ENCODE measurements around the gene MARVELD1. TPM values are rescaled to one million over a fixed set of nuclear protein-coding genes. Genes with fewer than 3 reads are reported as not detected.

Gene MARVELD1
- total RNA-seq, 1 donor from 2014 or later = 39.0 TPM

DNA sequence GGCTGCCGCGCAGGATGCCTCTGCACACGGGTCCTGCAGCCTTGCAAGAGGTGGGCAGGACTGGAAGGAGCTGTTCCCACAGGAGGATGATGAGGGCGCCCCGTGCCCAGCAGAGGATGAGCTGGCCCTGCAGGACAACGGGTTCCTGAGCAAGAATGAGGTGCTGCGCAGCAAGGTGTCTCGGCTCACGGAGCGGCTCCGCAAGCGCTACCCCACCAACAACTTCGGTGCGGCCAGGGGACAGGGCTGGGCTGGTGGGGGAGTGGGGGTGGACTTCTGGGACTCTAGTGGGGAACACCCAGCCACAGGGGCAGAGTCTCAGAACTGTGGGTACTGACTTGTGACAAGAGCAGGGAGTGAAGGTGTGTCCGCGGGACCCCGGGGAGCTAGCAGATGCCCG, 39.4 kb downstream of the MARVELD1 start:
- no peak for DNase-seq (ENCODE audit: extremely low read depth, low read depth, low spot score)

DNA sequence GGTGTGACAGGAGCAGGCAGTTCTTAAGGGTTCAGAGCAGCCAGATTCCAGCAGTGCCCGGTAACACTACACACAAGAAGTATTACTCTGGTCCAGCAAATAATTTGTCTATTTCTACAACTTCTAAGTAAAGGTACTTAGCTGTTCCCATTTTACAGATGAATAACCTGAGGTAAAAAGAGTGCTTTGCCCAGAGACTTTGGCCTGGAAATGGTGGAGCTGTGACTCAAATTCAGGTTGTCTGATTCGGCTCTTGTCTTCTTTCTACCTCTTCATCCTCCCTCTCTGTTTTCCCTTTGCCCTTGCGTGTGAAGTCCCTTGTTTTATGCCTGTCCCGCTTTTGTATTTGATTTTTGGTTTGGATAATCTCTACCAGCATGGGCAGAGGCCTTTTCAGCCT, 41.2 kb downstream of the MARVELD1 start:
- DNase-seq (ENCODE audit: extremely low read depth, low read depth, low spot score) = no peak

GRCh38 chr10:97755718-97756117, 42.2 kb downstream of the MARVELD1 start:
- no peak for DNase-seq (ENCODE audit: extremely low read depth, low read depth, low spot score)

DNA sequence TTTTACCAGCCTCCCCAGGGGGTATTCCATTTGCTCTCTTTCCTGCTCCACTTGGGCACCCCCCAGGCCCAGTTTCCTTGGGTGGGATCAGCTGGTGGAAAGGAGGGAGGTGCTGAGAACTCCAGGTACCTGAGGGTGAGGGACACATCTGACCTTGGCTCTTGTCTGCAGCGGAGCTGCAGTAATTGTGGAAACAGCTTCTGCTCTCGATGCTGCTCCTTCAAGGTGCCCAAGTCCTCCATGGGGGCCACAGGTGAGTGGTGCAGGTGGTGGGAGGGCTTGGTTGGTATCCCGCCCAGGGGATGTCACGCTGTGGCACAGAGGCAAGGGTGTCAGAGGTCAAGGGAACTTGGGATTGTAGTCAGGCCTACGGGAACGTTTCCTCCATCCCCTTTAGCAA, 43.9 kb downstream of the MARVELD1 start:
- DNase-seq (ENCODE audit: extremely low read depth, low read depth, low spot score) = no peak

- DNase-seq (ENCODE audit: extremely low read depth, low read depth, low spot score) = no peak
These were observed 45.8 kb downstream of the MARVELD1 start for GRCh38 chr10:97759158-97759887.

DNA sequence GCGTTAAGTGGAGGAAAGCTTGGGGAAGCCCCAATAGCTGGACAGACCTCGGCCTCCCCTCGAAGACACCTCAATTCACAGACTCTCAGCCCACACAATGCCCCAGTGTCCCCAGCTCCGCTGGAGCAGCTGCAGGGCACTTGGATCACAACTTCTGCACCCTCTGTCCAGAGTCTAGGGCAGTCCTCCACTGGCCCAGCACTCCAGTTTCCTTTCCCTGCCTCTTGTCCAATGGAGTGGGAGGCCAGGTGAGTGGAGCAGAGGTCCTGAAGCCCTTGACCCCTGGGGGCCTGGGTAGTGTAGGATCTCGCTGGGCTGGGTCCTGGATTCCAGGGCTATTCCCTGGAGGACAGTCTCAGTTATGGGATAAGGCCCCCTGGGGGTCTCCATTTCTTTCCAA, 46.4 kb downstream of the MARVELD1 start:
- DNase-seq (ENCODE audit: extremely low read depth, low read depth, low spot score) = no peak

DNA sequence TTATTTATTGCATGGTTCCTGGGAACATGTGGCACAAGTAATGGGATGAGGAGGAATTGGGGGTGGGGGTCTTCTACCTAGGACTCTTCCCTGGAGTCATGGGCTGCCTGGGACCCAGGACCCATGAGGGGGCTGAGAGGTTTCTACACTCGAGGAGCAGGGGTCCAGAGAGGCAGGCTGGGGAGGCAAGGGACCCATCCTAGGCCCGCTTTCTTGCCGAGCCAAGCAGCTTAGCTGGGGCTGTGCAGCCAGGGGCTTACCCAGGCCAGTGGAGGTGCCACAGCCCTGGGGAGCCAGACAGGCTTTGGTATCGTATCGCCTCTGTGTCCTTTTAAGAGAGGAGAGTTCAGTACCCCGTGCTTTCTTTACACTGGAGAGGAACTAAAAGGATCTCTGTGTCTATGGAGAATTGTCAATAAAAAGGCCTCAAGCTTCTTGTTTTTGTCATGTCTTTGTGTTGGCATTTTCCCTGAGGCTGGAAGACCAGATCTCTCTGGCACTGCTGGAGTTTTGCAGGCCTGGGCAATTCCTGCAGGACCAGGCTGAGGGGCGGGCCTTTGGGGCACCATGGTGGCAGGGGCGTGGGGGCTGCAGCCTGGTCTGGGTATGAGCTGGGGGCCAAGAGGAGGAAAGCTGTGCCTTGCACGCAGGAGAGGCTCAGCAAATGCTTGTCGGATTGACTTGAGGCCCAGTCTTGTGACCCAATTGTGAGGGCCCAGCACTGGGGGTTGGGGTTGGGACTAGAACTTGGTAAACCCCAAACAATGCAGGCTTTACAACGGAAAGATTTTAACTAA, 47.1 kb downstream of the MARVELD1 start:
- no peak for DNase-seq (ENCODE audit: extremely low read depth, low read depth, low spot score)

DNA sequence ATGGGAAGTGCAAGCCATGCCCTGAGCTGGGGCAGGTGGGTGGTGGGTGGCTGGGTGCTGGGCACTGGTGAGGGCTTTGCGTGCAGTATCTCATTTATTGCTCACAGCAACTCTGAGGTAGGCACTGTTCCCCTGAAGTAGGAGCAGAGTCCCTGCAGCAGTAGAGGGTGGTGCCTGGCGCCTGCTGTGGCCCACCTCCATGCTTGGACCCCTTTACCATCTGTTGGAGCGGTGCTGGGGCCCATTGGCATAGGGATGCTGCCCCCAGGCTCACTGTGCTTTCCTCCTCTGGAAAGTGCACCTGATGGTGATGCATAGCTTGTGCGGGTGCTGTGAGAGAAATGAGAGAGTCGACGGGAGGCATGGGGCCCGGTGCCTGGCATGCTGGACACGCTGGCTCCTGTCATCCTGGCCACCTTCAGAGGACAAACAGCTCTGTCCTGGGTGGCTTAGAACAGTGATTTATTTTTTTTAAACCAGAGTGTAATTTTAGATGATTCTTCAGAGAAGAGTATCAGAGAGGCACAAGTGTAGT, 47.9 kb downstream of the MARVELD1 start:
- no peak for DNase-seq (ENCODE audit: extremely low read depth, low read depth, low spot score)

GRCh38 chr10:97762056-97762455, 48.5 kb downstream of the MARVELD1 start:
- no peak for DNase-seq (ENCODE audit: extremely low read depth, low read depth, low spot score)

- no peak for DNase-seq (ENCODE audit: extremely low read depth, low read depth, low spot score)
These were observed 49.3 kb downstream of the MARVELD1 start for GRCh38 chr10:97762816-97763215.

DNA sequence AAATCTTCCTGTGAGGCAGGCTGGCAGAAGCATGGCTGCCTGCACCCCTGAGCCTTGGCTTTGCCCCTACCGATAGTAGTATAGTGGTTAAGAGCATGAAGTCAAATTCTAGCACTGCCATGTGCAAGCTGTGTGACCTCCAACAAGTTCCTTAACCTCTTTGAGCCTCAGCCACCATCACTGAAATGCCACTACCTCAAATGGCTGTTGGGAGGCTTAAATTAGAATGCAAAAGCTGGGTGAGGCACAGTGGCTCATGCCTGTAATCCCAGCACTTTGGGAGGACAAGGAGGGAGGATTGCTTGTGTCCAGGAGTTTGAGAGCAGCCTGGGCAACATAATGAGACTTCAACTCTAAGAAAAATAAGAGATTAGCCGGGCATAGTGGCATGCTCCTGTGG, 49.9 kb downstream of the MARVELD1 start:
- no peak for DNase-seq (ENCODE audit: extremely low read depth, low read depth, low spot score)

- DNase-seq (ENCODE audit: extremely low read depth, low read depth, low spot score) = no peak
These were observed 50.4 kb downstream of the MARVELD1 start for GRCh38 chr10:97763947-97764346.

DNA sequence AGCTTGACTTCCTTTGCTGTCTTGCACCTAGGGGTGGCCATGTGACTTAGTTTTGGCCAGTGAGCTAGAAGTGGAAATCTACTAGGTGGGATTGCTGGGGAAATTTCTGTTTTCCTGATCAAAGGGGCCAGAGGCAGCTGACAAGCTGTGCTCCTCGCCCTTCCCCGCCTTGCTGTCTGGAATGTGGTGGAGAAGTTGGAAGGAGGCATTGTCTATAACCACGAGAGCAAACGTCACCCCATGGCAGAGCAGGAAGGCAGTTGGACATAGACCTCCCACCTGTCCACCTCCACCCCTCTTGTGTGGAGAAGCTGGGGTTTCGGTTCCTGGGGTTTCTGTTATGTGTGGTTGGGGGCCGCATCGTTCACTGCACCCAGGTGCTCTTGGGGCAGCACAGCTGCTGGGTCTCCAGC, 51.0 kb downstream of the MARVELD1 start:
- no peak for DNase-seq (ENCODE audit: extremely low read depth, low read depth, low spot score)

DNA sequence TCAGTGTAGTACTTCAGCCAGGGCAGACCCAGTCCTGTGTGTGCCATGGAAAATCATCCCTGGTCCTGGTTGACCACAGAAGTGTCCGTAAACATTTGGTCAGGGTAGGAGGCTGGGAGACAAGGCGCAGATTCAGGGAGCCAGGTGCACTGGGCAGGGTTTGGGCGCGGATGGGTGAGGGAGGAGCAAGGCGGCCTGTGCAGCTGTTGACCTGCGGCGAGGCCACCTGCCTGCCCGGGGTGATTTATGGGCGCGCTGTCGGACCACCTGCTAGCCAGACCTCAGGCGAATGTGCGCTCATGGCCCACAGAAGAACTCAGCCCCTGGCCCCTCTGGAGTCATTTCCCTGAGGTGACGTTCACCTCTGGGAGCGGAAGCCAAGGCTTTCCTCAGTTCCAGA, 51.7 kb downstream of the MARVELD1 start:
- DNase-seq (ENCODE audit: extremely low read depth, low read depth, low spot score) = no peak

- DNase-seq (ENCODE audit: extremely low read depth, low read depth, low spot score) = no peak
These were observed 52.7 kb downstream of the MARVELD1 start for GRCh38 chr10:97766106-97766810.

GRCh38 chr10:97766996-97767924, 53.7 kb downstream of the MARVELD1 start:
- DNase-seq (ENCODE audit: extremely low read depth, low read depth, low spot score) = no peak
